PC-3 (cell line): ENCODE data around the gene DRAM1. TPM values are rescaled to one million over a fixed set of nuclear protein-coding genes. Genes with fewer than 3 reads are reported as not detected.

Experiments used
- ATAC-seq: fragments of 200-7000 bp; cut with Tn5 transposase; 2 replicates; pipeline ENCODE4 v1.9.1; 2020; ENCODE audit warnings: mild to moderate bottlenecking, moderate library complexity
- BruUV-seq: library from RNA; stranded (reverse); fragments of 400-500 nt; replicated peaks from 2 replicates; lab custom pipeline; 2021; lab: Mats Ljungman, UMichigan
- CTCF ChIA-PET: fragments of 300-600 bp; sonication (Branson Sonifier 250); formaldehyde crosslinking; loops from one replicate; lab custom pipeline; 2022; ENCODE audit warnings: antibody characterized with exemption; lab: Charles Lee
- POLR2A ChIA-PET: fragments of 300-600 bp; sonication (Branson Sonifier 250); formaldehyde crosslinking; loops from one replicate; lab custom pipeline; 2022; ENCODE audit warnings: antibody characterized with exemption; ENCODE audit not compliant: unreplicated experiment; lab: Charles Lee
- DNase-seq: peaks from one replicate; pipeline ENCODE4 v3.0.0-alpha.2; 2015
- H2AFZ ChIP-seq: fragments of 300-600 bp; sonication (generic); 2 replicates; pipeline ENCODE4 v1.6.0; 2016; ENCODE audit warnings: antibody characterized with exemption, low read length
- H3F3A ChIP-seq: fragments of 300-600 bp; sonication (generic); one replicate; pipeline ENCODE4 v1.6.0; 2017; ENCODE audit warnings: antibody characterized with exemption, low read length, control low read depth, mild to moderate bottlenecking; ENCODE audit not compliant: unreplicated experiment
- H3K27ac ChIP-seq: fragments of 300-600 bp; sonication (generic); 2 replicates; pipeline ENCODE4 v1.5.1; 2016; ENCODE audit warnings: mild to moderate bottlenecking, low read length
- H3K27me3 ChIP-seq: fragments of 300-600 bp; sonication (generic); 2 replicates; pipeline ENCODE4 v1.6.1; 2016; ENCODE audit warnings: low read length, mixed read lengths
- H3K36me3 ChIP-seq: fragments of 300-600 bp; sonication (generic); 2 replicates; pipeline ENCODE4 v1.6.1; 2016; ENCODE audit warnings: low read depth, mixed run types, low read length, mixed read lengths
- H3K4me1 ChIP-seq: fragments of 300-600 bp; sonication (generic); 2 replicates; pipeline ENCODE4 v1.5.1; 2016; ENCODE audit warnings: low read length; ENCODE audit not compliant: insufficient read depth
- H3K4me2 ChIP-seq: fragments of 300-600 bp; sonication (generic); 2 replicates; pipeline ENCODE4 v1.6.0; 2016; ENCODE audit warnings: low read length
- H3K4me3 ChIP-seq: fragments of 300-600 bp; sonication (generic); 2 replicates; pipeline ENCODE4 v1.5.1; 2016; ENCODE audit warnings: mild to moderate bottlenecking, low read length, mixed read lengths
- H3K79me2 ChIP-seq: fragments of 300-600 bp; sonication (generic); 2 replicates; pipeline ENCODE4 v1.6.1; 2017; ENCODE audit warnings: low read length, mixed read lengths
- H3K9ac ChIP-seq: fragments of 300-600 bp; sonication (generic); 2 replicates; pipeline ENCODE4 v1.6.0; 2016; ENCODE audit warnings: mild to moderate bottlenecking, low read length
- H3K9me2 ChIP-seq: fragments of 300-600 bp; sonication (generic); replicated peaks from 2 replicates; pipeline ENCODE4 v1.6.1; 2016; ENCODE audit warnings: mixed run types, low read length, mixed read lengths
- H3K9me3 ChIP-seq: fragments of 300-600 bp; sonication (generic); 2 replicates; pipeline ENCODE4 v1.6.1; 2016; ENCODE audit warnings: low read length, mixed read lengths
- H4K20me1 ChIP-seq: fragments of 300-600 bp; sonication (generic); 2 replicates; pipeline ENCODE4 v1.6.1; 2016; ENCODE audit warnings: low read length, mixed read lengths
- CTCF ChIP-seq: fragments of 300-600 bp; sonication (generic); conservative IDR thresholded peaks from 2 replicates; pipeline ENCODE4 v1.5.1; 2017; ENCODE audit warnings: antibody characterized with exemption, low read depth, mild to moderate bottlenecking, low read length
- EZH2 ChIP-seq: fragments of 300-600 bp; sonication (generic); IDR thresholded peaks from one replicate; pipeline ENCODE4 v1.6.1; 2017; ENCODE audit warnings: antibody characterized with exemption, mild to moderate bottlenecking, low read length; ENCODE audit not compliant: unreplicated experiment
- EZH2phosphoT487 ChIP-seq: fragments of 300-600 bp; sonication (generic); IDR thresholded peaks from 2 replicates; pipeline ENCODE4 v1.6.1; 2018; ENCODE audit warnings: mild to moderate bottlenecking, antibody characterized with exemption, low read length, borderline replicate concordance
- intact Hi-C: fragments of 100-400 bp; cut with micrococcal nuclease; formaldehyde crosslinking; loops from 2 replicates; pipeline ENCODE4 v1.9.0; 2023
- total RNA-seq: library from RNA; depleted of rRNA; stranded (reverse); fragments of >200 nt; gene quantifications from 2 replicates; pipeline ENCODE4 v1.2.3, GENCODE V29; 2014

DRAM1 gene
- total RNA-seq, 1 experiment from 2014 or later: 5.2 TPM

DNA sequence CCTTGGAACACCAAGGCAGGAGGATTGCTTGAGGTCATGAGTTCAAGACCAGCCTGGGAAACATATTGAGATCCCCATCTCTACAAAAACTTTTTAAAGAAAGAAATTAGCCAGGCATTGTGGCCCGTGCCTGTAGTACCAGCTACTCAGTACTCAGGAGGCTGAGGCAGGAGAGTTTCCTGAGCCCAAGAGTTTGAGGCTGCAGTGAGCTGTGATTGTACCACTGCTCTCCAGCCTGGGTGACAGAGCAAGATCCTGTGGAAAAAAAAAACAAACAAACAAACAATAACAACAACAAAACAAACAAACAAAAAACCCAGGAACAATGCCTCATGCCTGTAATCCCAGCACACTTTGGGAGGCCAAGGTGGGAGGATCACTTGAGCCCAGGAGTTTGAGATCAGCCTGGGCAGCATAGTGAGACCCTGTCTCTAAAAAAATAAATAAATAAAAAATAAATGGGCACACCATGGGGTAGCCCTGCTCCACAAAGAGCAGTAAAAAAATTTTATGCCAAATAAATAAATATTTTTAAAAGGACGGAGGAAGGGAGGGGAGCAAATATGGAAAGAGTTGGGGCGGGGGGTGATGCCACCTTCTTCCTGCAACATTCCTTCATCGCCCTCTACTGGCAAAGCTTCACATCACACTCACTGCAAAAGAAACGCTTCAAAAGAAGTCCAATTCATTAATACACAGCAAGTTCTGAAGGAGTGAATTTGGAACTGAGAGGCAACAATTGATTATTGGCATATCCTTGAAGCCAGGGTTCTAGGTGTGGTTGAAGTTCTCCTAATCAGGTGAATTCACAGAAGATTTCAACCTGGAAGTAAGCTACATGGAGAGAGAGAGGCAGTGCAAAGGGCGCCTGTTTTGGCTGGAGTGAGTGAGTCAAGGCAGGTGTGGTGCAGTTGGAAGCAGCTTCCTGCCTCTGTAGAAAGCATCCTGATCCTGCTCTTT is 37.8 kb upstream of the DRAM1 start:
- ChIA-PET POLR2A (interaction anchor here (0.5 to 0.7 kb wide), 2 partner anchors 183 to 1845 kb away, joined by 4 to 52 read pairs; no protein-coding TSS in a partner anchor), CTCF (interaction anchor here (0.6 to 2.8 kb wide), 8 partner anchors 9 to 399 kb away, joined by 3 to 23 read pairs (median 4); partner anchors contain the start of gene GNPTAB)
- Histone ChIP-seq H3K4me2 (peak overlapping the region; percentile 62), H3K9me2 (no peaks in the 10 kb centered on the region), H3K4me3 (peak overlapping the region; percentile 24; the same call in 1 of the 2 replicates), H3K36me3 (no peaks in the 10 kb centered on the region), H2AFZ (peak overlapping the region; percentile 76), H3K79me2 (no peaks in the 10 kb centered on the region), H3F3A (no peaks in the 10 kb centered on the region), H3K9me3 (no peaks in the 10 kb centered on the region), H3K27ac (no peak overlapping the region), H3K27me3 (no peaks in the 10 kb centered on the region), H3K9ac (no peak overlapping the region), H4K20me1 (no peaks in the 10 kb centered on the region), H3K4me1 (peaks cover 8% of the 10 kb centered on the region; the same call in 1 of the 2 replicates)
- DNase-seq (peak; percentile 85), ATAC-seq (peak; percentile 90)
- no TSS peak for BruUV-seq
- intact Hi-C loops: loop anchor here (1.0 kb wide), 3 partner anchors 47 to 425 kb away; no protein-coding TSS in a partner anchor
- TF ChIP-seq EZH2phosphoT487 (no peak), EZH2 (no peak), CTCF (peak; percentile 93)

- no peaks in the 10 kb centered on the region for H3K9me3 ChIP-seq
- H2AFZ ChIP-seq: no peak overlapping the region
- H3K4me1 ChIP-seq: peaks cover 8% of the 10 kb centered on the region; the same call in 1 of the 2 replicates
- BruUV-seq: no TSS peak
- TF ChIP-seq CTCF (no peak), EZH2phosphoT487 (no peak), EZH2 (no peak)
- intact Hi-C loops: no loop called here
- DNase-seq: no peak
- no peaks in the 10 kb centered on the region for H3K79me2 ChIP-seq
- no peak for ATAC-seq
- H4K20me1 ChIP-seq: no peaks in the 10 kb centered on the region
- POLR2A ChIA-PET: no interaction called here
- no peak overlapping the region for H3K27ac ChIP-seq
- H3K4me3 ChIP-seq: no peak overlapping the region
- H3F3A ChIP-seq: no peaks in the 10 kb centered on the region
- H3K9me2 ChIP-seq: no peaks in the 10 kb centered on the region
- H3K9ac ChIP-seq: no peak overlapping the region
- H3K27me3 ChIP-seq: no peaks in the 10 kb centered on the region
- CTCF ChIA-PET: interaction anchor here (1.7 to 2.8 kb wide), 2 partner anchors 48 to 67 kb away, joined by 8 to 23 read pairs; no protein-coding TSS in a partner anchor
- H3K36me3 ChIP-seq: no peaks in the 10 kb centered on the region
- H3K4me2 ChIP-seq: no peak overlapping the region
These were observed 36.3 kb upstream of the DRAM1 start for GRCh38 chr12:101841069-101841468.
